Measurements from ENCODE around the gene TEX48.

Gene TEX48, protein sequence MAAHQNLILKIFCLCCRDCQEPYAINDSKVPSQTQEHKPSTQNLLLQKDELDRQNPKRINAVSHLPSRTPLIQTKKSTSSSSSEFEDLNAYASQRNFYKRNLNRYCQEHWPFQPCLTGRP

DNA sequence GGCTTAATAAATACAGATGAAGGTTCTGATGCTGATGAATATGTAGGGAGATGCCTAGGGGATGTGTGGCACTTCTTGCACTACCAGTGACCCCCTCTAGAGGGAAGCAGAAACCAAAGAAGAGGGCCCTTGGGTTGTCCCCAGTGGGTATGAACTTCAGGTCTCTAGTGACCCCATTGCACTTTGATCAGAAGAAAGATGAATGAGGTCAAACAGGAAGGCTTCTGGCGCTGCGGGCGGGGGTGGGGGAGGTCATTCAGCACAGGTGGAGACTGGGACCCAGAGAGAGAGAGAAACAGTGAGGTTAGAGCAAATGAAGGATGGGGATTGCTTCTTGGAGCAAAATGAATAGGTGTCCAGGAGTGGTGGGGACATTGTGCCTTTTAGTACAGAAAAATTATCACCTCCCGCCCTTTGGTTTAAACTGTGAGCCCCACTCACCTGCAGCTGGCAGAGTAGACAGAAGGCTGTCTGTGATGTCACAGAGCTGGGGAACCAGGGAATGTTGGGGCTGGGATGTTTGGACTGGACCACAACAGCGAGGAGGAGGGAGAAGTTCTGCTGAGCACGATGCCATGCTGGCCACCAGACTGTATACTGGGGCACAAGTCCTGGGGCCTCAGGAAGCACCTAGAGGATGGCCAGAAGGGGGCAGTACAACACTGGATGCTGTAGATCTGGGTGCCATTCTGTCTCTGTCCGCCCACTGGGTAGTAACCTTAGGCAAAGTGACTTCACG, at the start of gene TEX48:
Gene TEX48, minus strand, starts transcription at position 599 of the 739 bp plus-strand sequence. CDS start 10,469 bp downstream, outside the sequence.
- DNase-seq (ENCODE audit: low read depth in 2 of 2): peak; percentile 61 to 71

GRCh38 chr9:114731701-114732100, 49.7 kb upstream of the TEX48 start:
- DNase-seq (ENCODE audit: low read depth in 2 of 2): no peak

DNA sequence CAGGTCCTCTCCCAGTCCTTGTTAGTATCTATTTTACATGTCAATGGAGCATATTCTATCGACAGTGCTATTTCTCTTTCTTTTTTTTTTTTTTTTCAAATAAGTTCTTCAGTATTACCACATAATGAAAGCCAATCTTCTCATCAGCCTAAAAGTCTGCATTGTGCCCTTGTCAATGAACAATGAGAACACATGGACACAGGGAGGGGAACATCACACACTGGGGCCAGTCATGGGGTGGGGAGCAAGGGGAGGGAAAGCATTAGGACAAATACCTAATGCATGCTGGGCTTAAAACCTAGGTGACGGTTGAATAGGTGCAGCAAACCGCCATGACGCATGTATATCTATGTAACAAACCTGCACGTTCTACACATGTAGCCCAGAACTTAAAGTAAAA, 47.7 kb upstream of the TEX48 start:
- no peak for DNase-seq (ENCODE audit: low read depth in 2 of 2)

GRCh38 chr9:114725930-114726329, 43.9 kb upstream of the TEX48 start:
- DNase-seq (ENCODE audit: low read depth in 2 of 2): no peak

DNA sequence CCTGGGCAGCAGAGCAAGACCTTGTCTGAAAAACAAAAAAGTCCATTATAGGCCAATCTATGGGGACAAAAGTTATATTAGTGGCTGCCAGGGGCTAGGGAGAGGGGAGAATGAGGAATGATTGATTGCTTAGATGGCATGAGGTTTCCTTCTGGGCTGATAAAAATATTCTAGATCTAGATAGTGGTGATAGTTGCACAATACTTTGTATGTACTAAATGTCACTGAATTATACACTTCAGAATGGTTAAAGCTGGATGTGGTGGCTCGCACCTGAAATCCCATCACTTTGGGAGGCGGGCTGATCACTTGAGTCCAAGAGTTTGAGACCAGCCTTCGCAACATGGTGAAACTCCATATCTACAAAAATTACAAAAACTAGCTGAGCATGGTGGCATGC, 42.8 kb upstream of the TEX48 start:
- DNase-seq (ENCODE audit: low read depth in 2 of 2): no peak

- no peak for DNase-seq (ENCODE audit: low read depth in 2 of 2)
These were observed 41.9 kb upstream of the TEX48 start for GRCh38 chr9:114723931-114724330.

DNA sequence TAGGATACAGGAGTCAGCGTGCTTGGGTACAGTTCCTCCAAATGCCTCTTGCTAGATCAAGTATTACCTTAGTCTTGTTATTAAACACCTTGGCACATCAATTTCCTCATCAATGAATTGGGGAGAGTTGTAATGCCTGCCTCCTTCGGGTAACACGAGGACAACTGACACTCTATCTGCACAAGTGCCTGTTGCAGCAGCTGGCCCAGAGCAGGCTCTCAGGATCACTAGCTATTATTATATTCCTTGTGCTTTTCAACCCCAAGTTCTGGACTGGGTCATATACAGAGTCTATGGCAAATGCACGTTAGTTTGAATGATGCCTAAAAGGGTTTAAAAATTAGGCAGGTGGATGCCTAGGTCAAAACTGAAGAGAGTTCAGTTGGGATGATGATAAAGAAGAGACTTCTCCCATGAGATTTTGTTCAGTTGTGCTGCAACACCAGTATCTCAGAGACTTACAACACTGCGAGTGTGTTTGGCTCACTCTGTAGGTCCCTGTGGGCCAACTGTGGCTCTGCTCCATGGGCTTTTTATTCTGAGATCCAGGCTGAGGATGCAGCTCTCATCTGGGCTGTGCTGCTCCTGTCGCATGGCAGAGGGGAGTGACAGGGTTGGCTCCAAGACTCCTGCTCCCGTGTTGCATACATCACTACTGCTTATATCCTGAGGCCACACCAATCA, 41.1 kb upstream of the TEX48 start:
- DNase-seq (ENCODE audit: low read depth in 2 of 2): no peak

DNA sequence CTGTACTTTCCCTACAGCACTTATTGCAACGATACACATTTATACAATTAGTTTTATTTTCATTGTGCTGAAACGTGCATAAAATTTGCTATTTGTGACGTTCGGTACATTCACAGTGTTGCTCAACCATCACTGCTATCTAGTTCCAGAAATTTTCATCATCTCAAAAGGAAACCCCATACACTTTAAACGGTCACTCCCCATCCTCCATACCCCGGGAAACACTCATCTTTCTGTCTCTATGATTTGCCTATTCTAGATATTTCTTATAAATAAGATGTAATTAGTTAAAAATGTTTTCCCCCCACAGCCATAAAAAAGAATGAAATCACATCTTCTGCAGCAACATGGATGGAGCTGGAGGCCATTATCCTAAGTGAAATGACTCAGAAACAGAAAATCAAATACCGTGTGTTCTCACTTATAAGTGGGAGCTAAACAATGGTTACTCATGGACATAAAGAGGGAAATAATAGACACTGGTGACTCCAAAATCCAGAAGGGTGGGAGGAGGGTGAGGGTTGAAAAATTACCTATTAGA, 40.2 kb upstream of the TEX48 start:
- DNase-seq (ENCODE audit: low read depth in 2 of 2): no peak

DNA sequence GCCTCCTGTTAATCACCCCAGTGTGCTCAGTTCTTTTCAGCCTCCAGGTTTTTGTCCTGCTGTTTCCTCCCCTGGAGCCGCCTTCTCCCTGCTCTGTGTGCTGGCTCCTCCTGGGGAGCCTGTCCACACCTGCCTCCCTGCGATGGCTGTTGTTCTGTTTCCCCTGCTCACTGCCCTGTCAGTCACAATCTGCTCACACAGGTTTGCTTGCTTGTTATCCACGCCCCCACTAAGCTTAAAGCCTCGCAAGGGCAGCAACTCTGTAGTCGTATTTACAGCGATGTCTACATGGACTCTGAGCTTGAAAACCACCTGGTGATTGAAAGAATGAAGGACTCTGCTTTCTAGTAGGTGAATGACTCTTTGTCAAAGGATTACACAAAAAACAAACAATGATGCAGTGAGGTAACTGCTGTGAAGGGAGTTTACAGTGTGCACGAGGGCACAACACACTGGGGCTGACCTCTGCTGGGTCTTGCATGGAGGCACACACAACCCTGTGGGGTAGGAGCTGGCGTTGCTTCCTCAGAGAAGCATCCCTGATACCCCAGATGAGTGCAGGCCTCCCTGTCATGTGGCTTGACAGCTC, 39.6 kb upstream of the TEX48 start:
- DNase-seq (ENCODE audit: low read depth in 2 of 2): no peak

DNA sequence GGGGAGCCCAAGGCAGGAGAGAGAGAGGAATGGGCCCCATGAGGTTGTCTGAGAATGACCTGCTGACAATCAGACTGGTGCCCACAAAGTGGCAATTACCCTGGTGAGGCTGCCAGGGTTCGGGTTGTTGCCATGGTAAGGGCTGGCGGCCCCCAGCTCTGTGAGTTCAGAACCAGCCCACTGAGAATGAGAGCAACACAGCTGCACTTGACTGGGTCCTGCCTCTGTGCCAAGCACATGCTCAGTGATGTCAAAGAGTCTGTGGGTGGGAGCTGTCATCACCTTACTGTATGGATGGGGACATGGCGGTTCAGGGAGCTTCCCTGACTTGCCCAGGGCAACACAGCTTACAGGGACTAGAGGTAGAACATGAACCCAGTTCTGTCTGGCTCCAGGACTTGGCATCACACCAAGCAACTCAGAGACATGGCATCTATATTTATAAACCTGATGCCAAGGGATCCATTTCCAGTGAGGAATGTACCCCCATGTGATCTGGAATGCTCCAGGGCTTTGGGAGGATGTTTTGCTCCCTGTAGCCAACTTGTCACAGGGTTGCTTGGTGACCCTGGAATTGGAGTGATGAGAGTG, 38.2 kb upstream of the TEX48 start:
- no peak for DNase-seq (ENCODE audit: low read depth in 2 of 2)

DNA sequence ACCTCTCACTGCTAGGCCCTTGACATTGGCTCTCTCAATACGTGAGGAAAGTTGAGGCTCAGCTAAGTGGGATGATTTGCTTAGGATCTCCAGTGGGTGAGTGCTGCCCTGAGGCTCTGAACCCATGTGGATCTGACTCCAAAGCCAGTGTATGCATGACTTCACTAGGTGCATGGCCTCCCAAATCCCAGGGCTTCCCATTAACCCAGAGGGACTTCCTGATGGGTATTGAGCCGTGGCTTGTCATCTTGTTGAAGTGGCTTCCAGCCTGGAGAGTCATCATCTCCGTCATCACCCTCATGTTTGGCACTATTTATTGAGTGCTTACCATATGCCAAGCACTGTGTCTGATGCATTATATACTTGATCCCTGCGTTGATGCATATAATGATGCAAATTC, 37.3 kb upstream of the TEX48 start:
- no peak for DNase-seq (ENCODE audit: low read depth in 2 of 2)

GRCh38 chr9:114718801-114719221, 36.8 kb upstream of the TEX48 start:
- DNase-seq (ENCODE audit: low read depth in 2 of 2): peak; percentile 76 to 85

DNA sequence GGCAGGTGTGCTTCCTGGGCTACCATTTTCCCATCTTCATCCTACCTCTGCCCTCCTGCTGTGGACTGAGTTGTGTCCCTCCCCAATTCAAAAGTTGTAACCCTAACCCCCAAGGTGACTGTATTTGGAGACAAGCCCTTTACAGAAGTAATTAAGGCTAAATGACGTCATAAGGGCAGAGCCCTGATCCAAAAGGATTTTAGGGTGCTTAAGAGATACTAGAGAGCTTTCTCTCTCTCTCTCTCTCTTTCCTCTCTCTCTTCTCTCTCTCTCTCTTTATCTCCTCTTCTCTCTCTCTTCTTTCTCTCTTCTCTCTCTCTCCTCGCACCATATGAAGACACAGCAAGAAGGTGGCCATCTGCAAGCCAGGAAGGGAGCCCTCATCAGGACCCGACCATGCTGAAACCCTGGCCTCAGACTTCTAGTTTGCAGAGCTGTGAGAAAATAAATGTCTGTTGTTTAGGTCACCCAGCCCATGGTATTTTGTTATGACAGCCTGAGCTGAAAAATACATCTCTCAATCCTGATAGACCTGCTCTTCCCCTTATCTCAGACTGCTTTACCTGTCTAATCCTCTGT, 36.0 kb upstream of the TEX48 start:
- DNase-seq (ENCODE audit: low read depth in 2 of 2): no peak

DNA sequence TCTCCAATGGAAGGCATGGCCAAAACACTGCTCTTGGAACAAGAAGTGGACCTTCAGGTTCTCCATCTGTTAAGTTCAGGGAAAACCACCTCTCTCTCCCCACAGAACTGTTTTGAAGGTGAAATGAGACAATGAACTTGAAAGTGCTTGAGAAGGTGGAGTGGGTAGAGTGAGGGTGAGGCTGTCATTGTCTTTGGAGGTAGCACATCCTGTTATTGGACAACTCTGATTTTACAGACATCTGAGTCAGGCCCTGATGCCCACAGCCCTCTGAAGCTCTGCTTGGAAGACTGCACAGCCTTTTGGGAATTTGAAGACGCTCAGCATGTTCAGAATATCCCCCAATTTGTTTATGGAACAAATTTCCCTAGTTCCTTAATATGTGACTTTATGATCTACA, 27.6 kb upstream of the TEX48 start:
- DNase-seq (ENCODE audit: low read depth in 2 of 2): no peak

GRCh38 chr9:114706711-114707110, 24.7 kb upstream of the TEX48 start:
- DNase-seq (ENCODE audit: low read depth in 2 of 2): no peak

DNA sequence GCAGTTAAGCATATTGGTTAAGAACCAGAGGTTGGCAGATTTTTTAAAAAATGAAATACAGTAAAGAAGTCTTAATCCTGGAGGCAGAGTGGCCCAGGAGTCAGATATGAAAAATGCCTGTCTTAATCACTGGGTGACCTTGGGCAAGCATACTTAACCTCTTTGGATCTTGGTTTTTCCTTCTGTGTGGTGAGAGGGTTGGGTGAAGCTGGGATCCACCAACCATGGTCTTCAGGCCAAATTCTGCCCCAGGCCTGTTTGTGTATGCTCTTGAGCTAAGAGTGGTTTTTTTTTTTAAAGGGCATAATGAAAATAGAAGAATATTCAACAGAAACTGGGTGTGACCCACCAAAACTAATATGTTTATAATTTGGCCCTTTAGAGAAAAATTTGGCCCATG, 20.0 kb upstream of the TEX48 start:
- DNase-seq (ENCODE audit: low read depth in 2 of 2): no peak

- no peak for DNase-seq (ENCODE audit: low read depth in 2 of 2)
These were observed 16.0 kb upstream of the TEX48 start for GRCh38 chr9:114697951-114698351.

DNA sequence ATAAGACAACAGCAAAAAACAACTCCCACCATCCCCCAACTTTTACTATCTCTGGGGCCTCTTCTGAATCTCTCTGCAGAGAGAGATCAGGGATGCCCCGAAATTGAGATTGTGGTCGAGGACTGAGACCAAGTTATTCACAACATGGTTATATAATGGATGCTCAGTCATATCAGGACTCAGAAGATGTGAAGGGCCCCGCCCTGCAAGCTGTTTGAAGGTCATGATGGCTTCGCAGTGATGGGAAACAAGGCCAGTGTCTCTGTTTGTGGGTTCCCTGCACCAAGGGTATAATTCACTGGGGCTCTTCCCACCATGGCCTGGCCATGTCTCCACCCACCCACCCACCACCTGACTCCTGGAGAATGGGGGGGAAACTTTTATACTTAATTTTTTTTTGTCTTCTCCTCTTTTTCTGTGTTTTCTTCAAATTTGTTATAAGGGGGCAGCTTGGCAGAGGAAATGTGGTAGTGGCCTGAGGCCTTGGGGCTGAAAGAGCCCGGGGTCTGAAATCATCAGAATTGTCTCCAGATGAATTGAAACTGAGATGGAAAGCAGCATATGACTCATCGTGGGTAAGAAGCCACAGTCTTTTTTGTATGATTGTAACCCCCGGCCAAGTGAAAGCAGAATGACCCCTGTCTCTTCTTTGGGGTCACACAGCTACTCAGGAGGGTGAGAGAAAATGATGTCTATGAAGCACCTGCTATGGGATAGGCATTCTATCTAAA, 15.0 kb upstream of the TEX48 start:
- peak in 1 of 2 donors; percentile 16 for DNase-seq (ENCODE audit: low read depth in 2 of 2)

DNA sequence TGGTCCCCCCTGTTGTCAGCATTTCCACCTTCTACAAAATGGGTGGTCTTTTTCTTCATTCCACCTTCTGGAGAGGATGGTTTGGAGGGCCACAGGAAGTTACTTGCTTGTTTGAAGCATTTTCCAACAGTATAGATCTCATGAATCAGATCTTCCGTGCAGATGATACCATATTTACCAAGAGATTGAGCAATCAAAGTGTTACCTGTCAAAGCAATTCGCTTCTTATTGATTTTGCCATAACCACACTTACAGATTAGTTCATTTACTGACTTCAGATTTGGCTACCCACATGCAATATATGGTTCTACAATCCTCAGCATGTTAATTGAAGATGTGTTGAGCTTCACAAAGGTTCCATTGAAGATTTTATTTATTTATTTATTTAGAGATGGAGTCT, 14.0 kb upstream of the TEX48 start:
- DNase-seq (ENCODE audit: low read depth in 2 of 2): no peak

DNA sequence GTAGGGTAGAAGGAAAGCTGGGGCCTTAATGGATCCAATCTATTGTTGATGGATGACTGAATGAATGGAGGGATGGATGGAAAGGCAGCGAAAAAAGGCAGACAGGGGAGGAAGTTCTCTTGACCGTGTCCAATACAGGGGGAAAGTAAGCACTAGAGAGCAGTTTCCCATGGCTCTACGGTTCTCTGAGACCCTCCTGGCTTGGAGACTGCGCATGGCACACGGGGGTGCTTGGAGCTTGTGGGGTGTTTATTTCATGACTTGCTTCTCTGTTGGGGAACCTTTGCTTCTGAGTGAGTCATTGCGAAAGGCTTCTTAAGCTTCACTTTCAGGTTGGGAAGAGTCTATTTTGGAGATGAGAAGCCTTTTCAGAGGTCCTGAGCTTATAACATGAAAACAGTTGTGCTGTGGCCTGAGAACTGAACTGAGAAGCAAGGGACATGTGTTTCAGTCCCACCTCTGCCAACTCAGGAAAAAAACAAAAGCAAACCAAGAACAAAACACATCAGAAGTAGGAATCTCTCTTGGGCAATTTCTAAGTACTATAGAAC, 12.8 kb upstream of the TEX48 start:
- DNase-seq (ENCODE audit: low read depth in 2 of 2): no peak

- DNase-seq (ENCODE audit: low read depth in 2 of 2): no peak
These were observed 12.2 kb upstream of the TEX48 start for GRCh38 chr9:114694146-114694545.

Data from stimulated activated CD8-positive, alpha-beta memory T cell treated with anti-CD3 and anti-CD28 coated beads, Interleukin-7, amount 100 ng/mL, for 4 hours (primary cell).